ENCODE results near the gene GRPEL1.
A peak's percentile ranks its signal among the peaks of the same experiment; 100 is the strongest.
"Not testable (repeated sequence)": the region's sequence is repeated elsewhere in the genome, so short reads cannot be mapped to it uniquely, and the experiment has no call there.

Gene GRPEL1

GRCh38 chr4:7079483-7079882 is 11.6 kb upstream of the GRPEL1 start:
- peaks cover 45% of the 10 kb centered on the region for H3K27me3 Mint-ChIP-seq (ENCODE audit: low read depth)
- H3K36me3 Mint-ChIP-seq (ENCODE audit: low read depth); DNase-seq (ENCODE audit: low spot score); H3K4me1 Mint-ChIP-seq (ENCODE audit: low read depth); H3K27ac Mint-ChIP-seq; H3K4me3 Mint-ChIP-seq; H3K9me3 Mint-ChIP-seq: not testable (repeated sequence)

GRCh38 chr4:7078025-7078424 is 10.2 kb upstream of the GRPEL1 start:
- DNase-seq (ENCODE audit: low spot score), result no peak
- peaks cover 2% of the 10 kb centered on the region for H3K4me1 Mint-ChIP-seq (ENCODE audit: low read depth)
- H3K27me3 Mint-ChIP-seq (ENCODE audit: low read depth), result peaks cover 40% of the 10 kb centered on the region
- no peak overlapping the region for H3K4me3 Mint-ChIP-seq
- H3K9me3 Mint-ChIP-seq, result no peaks in the 10 kb centered on the region
- H3K27ac Mint-ChIP-seq, result no peak overlapping the region
- no peaks in the 10 kb centered on the region for H3K36me3 Mint-ChIP-seq (ENCODE audit: low read depth)

- H3K36me3 Mint-ChIP-seq (ENCODE audit: low read depth), result no peaks in the 10 kb centered on the region
- H3K27ac Mint-ChIP-seq, result no peak overlapping the region
- DNase-seq (ENCODE audit: low spot score), result no peak
- peaks cover 39% of the 10 kb centered on the region for H3K27me3 Mint-ChIP-seq (ENCODE audit: low read depth)
- no peaks in the 10 kb centered on the region for H3K9me3 Mint-ChIP-seq
- no peak overlapping the region for H3K4me3 Mint-ChIP-seq
- H3K4me1 Mint-ChIP-seq (ENCODE audit: low read depth), result peaks cover 2% of the 10 kb centered on the region
Observed at GRCh38 chr4:7077371-7077770, 9.5 kb upstream of the GRPEL1 start.

GRCh38 chr4:7076696-7077082 is 8.8 kb upstream of the GRPEL1 start:
- no peak overlapping the region for H3K4me3 Mint-ChIP-seq
- no peaks in the 10 kb centered on the region for H3K36me3 Mint-ChIP-seq (ENCODE audit: low read depth)
- H3K9me3 Mint-ChIP-seq, result no peaks in the 10 kb centered on the region
- no peaks in the 10 kb centered on the region for H3K4me1 Mint-ChIP-seq (ENCODE audit: low read depth)
- no peak overlapping the region for H3K27ac Mint-ChIP-seq
- H3K27me3 Mint-ChIP-seq (ENCODE audit: low read depth), result peaks cover 39% of the 10 kb centered on the region
- DNase-seq (ENCODE audit: low spot score), result no peak

- DNase-seq (ENCODE audit: low spot score), result no peak
- Mint-ChIP-seq H3K9me3 (no peaks in the 10 kb centered on the region), H3K36me3 (ENCODE audit: low read depth) (no peaks in the 10 kb centered on the region), H3K4me3 (no peak overlapping the region), H3K27me3 (ENCODE audit: low read depth) (peaks cover 37% of the 10 kb centered on the region), H3K4me1 (ENCODE audit: low read depth) (no peaks in the 10 kb centered on the region), H3K27ac (no peak overlapping the region)
Observed at GRCh38 chr4:7075962-7076695, 8.3 kb upstream of the GRPEL1 start.

- H3K9me3 Mint-ChIP-seq, result no peaks in the 10 kb centered on the region
- no peaks in the 10 kb centered on the region for H3K36me3 Mint-ChIP-seq (ENCODE audit: low read depth)
- H3K27me3 Mint-ChIP-seq (ENCODE audit: low read depth), result peaks cover 22% of the 10 kb centered on the region
- H3K27ac Mint-ChIP-seq, result no peak overlapping the region
- H3K4me1 Mint-ChIP-seq (ENCODE audit: low read depth), result peaks cover 6% of the 10 kb centered on the region
- no peak overlapping the region for H3K4me3 Mint-ChIP-seq
- no peak for DNase-seq (ENCODE audit: low spot score)
Observed at GRCh38 chr4:7074426-7074825, 6.6 kb upstream of the GRPEL1 start.

- Mint-ChIP-seq H3K4me1 (ENCODE audit: low read depth) (peaks cover 8% of the 10 kb centered on the region), H3K9me3 (no peaks in the 10 kb centered on the region), H3K27ac (no peak overlapping the region), H3K36me3 (ENCODE audit: low read depth) (no peaks in the 10 kb centered on the region), H3K4me3 (no peak overlapping the region), H3K27me3 (ENCODE audit: low read depth) (peaks cover 18% of the 10 kb centered on the region)
- no peak for DNase-seq (ENCODE audit: low spot score)
Observed at GRCh38 chr4:7073526-7074390, 5.9 kb upstream of the GRPEL1 start.

- H3K9me3 Mint-ChIP-seq, result no peaks in the 10 kb centered on the region
- DNase-seq (ENCODE audit: low spot score), result no peak
Observed at GRCh38 chr4:7073059-7073458, 5.2 kb upstream of the GRPEL1 start.

GRCh38 chr4:7070729-7071511 is 3.1 kb upstream of the GRPEL1 start:
- DNase-seq (ENCODE audit: low spot score), result peak; percentile 79
- Mint-ChIP-seq H3K27me3 (ENCODE audit: low read depth) (peaks cover 14% of the 10 kb centered on the region), H3K9me3 (no peaks in the 10 kb centered on the region), H3K27ac (no peak overlapping the region), H3K36me3 (ENCODE audit: low read depth) (peaks cover 9% of the 10 kb centered on the region), H3K4me3 (no peak overlapping the region), H3K4me1 (ENCODE audit: low read depth) (peaks cover 21% of the 10 kb centered on the region)

More at GRCh38 chr4:7073059-7073458, 5.2 kb upstream of the GRPEL1 start:
- Mint-ChIP-seq H3K27ac (no peak overlapping the region), H3K4me3 (no peak overlapping the region), H3K4me1 (ENCODE audit: low read depth) (peaks cover 13% of the 10 kb centered on the region), H3K27me3 (ENCODE audit: low read depth) (peaks cover 18% of the 10 kb centered on the region), H3K36me3 (ENCODE audit: low read depth) (no peaks in the 10 kb centered on the region)

GRCh38 chr4:7068883-7069282 is 1.0 kb upstream of the GRPEL1 start:
- peak overlapping the region; percentile 96 for H3K27ac Mint-ChIP-seq
- H3K36me3 Mint-ChIP-seq (ENCODE audit: low read depth), result peaks cover 22% of the 10 kb centered on the region
- H3K4me1 Mint-ChIP-seq (ENCODE audit: low read depth), result peaks cover 30% of the 10 kb centered on the region
- no peak for DNase-seq (ENCODE audit: low spot score)
- H3K9me3 Mint-ChIP-seq, result no peaks in the 10 kb centered on the region
- peak overlapping the region; percentile 93 for H3K4me3 Mint-ChIP-seq
- H3K27me3 Mint-ChIP-seq (ENCODE audit: low read depth), result peaks cover 14% of the 10 kb centered on the region

GRCh38 chr4:7068279-7068842 is 497 bp upstream of the GRPEL1 start:
- Mint-ChIP-seq H3K9me3 (no peaks in the 10 kb centered on the region), H3K36me3 (ENCODE audit: low read depth) (peaks cover 27% of the 10 kb centered on the region), H3K27ac (peak overlapping the region; percentile 96), H3K27me3 (ENCODE audit: low read depth) (peaks cover 14% of the 10 kb centered on the region), H3K4me3 (peak overlapping the region; percentile 93), H3K4me1 (ENCODE audit: low read depth) (peaks cover 31% of the 10 kb centered on the region)
- no peak for DNase-seq (ENCODE audit: low spot score)

GRCh38 chr4:7067126-7067451 is 775 bp downstream of the GRPEL1 start:
- Mint-ChIP-seq H3K4me3 (peak overlapping the region; percentile 93), H3K36me3 (ENCODE audit: low read depth) (peaks cover 36% of the 10 kb centered on the region), H3K27ac (peak overlapping the region; percentile 86), H3K9me3 (no peaks in the 10 kb centered on the region), H3K27me3 (ENCODE audit: low read depth) (peaks cover 8% of the 10 kb centered on the region), H3K4me1 (ENCODE audit: low read depth) (peaks cover 32% of the 10 kb centered on the region)
- DNase-seq (ENCODE audit: low spot score), result no peak

GRCh38 chr4:7066493-7066892 is 1.4 kb downstream of the GRPEL1 start:
- Mint-ChIP-seq H3K27me3 (ENCODE audit: low read depth) (peaks cover 3% of the 10 kb centered on the region), H3K27ac (peak overlapping the region; percentile 86), H3K9me3 (no peaks in the 10 kb centered on the region), H3K4me3 (peak overlapping the region; percentile 93), H3K4me1 (ENCODE audit: low read depth) (peaks cover 32% of the 10 kb centered on the region), H3K36me3 (ENCODE audit: low read depth) (peaks cover 42% of the 10 kb centered on the region)
- no peak for DNase-seq (ENCODE audit: low spot score)

Data from T-helper 2 cell treated with Interferon-gamma antibody and Interleukin-4, amounts not matched to agents 5 μg/mL and 100 μg/mL, for 36 hours (primary cell).